AG08395 (cell line): ENCODE data around the gene KRTAP10-1.

Experiments
- DNase-seq: peaks from one replicate; pipeline ENCODE4 v3.0.0; 2012; ENCODE audit warnings: mixed read lengths, low spot score

KRTAP10-1 gene

GRCh38 chr21:44527983-44528633, 11.9 kb downstream of the KRTAP10-1 start:
- DNase-seq = no peak

DNA sequence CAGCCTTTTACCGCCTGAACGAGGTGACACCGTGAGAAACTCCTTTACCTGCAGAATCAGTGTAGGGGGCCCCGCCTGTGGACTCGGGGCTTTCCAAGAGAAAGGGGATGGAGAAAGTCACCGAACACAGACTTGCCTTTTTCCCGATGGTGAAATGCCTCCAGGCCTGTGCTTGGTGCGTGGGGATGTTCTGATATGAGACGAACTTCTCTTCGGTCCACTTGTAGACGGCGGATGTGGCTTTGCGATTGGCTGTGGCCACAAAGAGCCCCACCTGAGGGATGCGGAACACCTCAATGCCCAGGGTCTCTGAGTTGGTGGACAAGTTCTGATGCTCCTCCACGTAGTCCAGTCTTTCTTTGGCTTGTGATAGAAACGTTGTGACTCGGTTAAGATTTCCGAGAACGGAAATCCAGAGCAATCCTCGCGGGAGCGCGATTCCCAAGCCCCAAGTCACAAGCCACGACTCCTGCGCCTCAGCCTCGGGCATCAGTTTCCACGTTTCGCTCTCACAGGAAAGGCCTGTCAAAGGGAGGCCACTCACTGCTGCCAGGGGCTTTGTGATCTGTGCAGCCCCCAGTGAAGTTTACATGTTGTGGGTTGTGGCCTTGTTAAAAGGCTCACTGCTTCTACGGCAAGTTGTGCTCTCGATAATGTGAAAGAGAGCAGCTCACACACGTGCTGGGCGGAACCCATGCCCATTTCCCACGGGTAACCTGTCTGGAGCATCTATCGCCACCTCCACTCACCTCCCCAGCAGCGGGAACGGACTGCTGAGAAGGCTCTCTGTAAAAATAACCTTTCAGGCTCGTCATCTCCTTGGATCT, 12.6 kb downstream of the KRTAP10-1 start:
- DNase-seq = no peak

DNA sequence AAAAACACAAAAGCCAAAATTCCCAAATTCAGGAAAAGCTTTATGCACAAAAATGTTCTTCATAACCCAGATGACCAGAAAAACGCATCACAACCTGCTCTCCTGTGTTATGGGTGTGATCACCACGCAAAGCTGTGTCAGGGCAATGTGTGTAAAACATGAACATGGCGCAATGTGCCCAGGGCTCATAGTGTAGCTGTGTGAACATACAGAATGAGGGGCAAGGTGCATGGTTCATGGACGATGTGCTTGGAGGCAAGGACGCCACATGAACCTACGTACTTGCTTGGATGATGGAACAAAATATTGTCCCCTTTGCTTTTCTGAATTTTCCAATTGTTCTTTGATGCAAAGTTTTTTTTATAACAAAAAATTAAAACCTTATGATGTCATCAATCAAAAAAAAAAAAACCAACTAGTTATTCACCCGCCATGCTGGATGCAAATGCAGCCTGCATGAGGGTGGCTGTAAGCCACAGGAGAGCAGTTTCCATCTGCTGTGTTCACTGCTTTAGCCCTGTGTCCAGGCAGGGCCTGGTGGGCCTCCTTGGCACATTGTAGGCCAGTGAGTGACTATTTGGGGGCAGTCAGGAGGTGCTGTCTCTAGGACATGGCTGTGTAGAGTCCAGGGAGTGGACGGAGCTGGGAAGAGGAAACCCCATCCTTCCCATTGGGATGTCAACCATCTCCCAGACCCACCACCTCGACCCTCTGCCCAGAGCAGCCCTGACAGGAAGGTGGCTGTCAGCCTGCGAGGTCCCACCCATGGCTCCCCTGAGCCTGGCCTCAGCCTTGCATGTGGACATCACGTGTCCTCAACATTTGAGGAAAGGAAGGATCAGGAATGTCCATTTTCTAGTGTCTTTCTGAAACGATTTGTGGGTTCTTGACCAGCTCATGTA, 13.6 kb downstream of the KRTAP10-1 start:
- DNase-seq = no peak

DNA sequence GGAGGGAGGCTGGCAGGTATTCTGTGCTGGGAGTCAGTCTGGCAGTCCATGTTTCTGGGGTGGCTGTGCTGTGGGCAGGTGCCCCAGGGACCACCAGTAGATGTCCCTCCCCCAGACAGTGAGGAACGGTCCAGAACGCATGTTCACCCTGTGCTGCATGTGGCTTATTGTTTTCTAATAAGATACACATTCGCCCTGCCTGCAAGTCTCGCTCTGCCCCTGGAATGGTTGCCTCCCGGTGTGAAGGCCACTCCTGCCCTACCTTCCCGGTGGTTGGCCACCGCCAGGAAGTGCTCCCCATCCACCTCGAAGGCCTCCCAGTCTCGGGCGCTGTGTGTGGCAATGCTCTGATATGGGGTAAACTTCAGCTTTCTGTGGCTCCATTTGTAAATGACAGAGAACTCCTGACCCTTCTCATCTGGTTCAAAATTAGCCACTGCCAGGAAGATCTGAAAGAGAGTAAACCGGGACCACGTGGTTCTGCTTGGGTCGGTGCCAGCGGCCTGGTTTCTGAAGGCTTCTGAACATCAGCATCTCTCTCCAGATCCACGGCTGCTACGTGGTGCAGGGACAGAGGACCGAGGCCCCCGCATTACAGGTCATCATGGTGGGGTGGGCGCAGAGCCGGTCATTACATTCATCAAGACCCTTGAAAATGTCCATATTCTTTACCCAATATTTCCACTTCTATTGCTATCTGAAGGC, 14.5 kb downstream of the KRTAP10-1 start:
- DNase-seq = no peak

DNA sequence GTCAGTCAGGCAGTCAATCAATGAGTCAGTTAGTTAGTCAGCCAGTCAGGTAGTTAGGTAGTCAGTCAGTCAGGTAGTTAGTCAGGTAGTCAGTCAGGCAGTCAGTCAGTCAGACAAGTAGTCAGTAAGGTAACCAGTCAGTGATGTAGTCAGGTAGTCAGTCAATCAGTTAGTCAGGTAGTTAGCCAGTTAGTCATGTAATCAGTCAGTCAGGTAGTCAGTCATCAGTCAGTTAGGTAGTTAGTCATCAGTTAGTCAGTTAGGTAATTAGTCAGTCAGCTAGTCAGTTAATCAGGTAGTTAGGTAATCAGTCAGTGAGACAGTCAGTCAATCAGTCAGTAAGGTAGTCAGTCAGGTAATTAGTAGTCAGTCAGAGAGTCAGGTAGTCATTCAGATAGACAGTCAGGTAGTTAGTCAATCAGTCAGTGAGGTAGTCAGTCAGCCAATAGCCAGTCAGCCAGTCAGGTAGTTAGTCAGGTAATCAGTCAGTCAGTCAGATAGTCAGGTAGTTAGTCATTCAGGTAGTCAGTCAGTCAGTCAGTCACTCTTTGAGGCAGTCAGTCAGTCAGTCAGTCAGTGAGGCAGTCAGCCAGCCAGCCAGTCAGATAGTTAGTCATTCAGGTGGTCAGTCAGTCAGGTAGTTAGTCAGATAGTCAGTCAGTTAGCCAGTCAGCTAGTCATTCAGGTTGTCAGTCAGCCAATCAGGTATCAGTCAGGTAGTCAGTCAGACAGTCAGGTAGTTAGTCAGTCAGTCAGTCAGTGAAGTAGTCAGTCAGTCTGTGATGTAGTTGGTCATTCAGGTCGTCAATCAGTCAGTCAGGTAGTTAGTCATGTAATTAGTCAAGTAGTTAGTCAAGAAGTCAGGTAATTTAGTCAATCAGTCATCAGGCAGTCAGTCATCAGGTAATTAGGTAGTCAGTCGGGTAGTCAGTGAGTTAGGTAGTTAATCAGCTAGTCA, 15.3 kb downstream of the KRTAP10-1 start:
- DNase-seq = no peak

DNA sequence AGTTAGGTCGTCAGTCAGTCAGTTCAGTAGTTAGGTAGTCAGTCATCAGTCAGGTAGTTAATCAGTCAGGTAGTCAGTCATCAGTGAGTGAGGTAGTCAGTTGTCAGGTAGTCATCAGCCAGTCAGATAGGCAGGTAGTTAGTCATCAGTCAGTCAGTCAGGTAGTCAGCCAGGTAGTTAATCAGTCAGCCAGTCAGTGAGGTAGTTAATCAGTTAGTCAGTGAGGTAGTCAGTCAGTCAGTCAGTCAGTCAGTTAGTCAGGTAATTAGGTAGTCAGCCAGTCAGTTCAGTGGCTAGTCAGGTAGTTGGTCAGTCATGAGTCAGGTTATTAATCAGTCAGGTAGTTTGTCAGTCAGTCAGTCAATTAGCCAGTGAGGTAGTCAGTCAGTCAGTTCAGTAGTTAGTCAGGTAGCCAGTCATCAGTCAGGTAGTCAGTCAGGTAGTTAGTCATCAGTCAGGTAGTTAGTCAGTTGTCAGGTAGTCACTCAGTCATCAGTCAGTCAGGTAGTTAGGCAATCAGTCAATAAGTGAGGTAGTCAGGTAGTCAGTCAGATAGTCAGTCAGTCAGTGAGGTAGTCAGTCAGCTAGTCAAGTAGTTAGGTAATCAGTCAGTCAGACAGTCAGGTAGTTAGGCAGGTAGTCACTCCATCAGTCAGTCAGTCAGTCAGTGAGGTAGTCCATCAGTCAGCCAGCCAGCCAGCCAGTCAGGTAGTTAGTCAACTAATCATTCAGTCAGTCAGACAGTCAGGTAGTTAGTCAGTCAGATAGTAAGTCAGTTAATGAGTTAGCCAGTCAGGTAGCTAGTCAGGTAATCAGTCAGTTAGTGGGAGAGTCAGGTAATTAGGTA, 16.2 kb downstream of the KRTAP10-1 start:
- no peak for DNase-seq

DNA sequence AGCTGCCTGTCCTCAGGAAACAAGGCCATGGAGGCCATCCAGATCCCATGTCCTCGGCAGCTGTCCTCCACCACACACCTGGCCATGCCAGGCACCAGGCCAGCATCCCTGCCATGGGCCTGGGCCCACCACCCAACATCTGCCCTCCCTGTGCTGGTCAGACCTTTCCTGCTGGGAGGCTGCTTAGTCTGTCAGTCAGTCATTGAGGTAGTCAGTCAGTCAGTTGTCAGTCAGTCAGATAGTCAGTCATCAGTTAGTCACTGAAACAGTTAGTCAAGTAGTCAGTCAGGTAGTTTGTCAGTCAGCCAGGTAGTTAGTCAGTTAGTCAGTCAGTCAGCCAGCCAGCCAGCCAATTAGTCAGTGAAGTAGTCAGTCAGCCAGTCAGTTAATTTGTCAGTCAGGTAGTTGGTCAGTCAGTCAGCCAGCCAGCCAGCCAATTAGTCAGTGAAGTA, 17.2 kb downstream of the KRTAP10-1 start:
- no peak for DNase-seq

DNA sequence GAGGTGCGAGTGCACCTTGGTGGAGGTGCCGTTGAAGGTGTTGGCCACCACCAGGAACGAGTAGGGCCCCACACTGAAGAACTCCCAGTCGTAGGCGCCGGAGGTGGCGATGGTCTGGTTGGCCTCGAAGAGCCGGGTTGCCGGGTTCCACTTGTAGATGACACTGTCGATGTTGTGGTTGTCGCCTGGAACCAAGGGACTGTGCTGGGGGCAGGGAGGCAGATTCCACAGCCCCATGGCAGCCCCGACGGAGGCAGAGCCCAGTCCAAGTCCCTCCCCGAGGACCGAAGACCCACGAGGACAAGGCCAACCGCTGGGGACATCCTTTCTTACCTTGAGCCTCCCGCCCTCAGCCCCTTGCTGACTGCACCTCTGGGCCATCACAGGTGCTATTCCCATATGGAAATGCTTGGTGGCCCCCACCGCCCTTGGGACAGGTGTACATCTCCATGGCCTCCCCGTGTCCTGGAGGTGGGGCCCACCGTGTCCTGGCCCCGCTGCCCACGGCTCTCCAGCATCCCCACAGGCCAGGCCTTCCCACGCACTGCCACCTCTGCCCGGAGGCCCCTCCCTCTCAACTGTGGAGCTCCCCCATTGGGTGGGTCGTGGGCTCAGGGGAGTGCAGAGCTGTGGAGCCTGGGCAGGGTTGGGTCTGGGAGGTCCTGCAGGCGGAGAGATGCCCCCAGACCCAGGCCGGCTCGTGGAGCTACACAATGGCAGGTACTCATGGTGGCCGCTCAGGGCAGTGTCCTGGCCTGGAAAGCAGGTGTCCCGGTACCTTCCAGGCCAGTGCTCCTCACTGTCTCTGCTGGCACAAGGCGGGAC, 17.9 kb downstream of the KRTAP10-1 start:
- no peak for DNase-seq

GRCh38 chr21:44521301-44521927, 18.6 kb downstream of the KRTAP10-1 start:
- DNase-seq = no peak

DNA sequence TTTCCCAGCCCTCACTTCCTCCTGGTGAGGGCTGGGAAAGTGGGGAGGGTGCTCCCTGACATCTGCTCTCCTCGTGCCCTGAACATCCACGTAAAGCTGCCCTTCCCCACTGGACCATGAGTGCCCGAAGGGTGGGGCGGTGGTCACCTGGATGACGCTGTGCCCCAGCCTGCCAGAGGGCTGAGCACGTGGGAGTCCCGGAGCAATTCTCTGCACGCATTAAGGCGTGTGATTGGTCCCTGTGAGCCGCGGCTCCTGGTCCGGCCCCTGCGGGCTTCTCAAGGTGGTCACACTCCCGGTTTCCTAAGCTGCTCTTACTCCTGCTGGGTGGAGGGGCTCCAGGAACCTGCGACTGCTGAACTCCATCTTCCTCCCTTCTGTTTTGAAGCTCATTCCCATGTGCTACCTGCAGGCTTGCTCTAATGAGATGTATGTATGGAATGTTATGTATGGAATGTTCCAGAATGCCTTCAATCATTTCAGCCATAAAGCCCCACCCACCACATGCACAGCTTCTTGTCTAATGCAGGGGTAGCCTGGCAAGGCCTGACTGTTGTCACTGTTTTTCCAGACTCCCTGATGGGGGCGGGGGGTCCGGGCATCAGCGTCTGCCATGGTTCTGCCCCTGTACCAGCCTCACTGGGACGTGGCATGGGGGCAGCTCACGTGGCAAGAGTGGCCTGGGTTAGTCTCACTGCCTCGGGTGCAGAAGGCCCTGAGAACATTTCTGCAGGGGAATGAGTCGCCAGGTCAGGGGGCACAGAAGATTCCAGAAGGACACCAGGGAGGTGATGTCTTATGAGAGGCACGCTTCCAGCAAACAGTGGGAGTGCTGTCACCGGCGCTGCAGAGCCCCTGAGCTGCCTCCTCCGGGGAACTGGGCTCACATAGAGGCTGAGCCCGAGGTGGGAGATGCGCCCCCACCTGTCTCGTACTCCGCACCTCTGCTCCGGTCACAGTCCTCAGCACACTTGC, 19.4 kb downstream of the KRTAP10-1 start:
- DNase-seq = no peak

- DNase-seq = no peak
Observed at GRCh38 chr21:44519346-44520325, 20.4 kb downstream of the KRTAP10-1 start.

GRCh38 chr21:44518686-44519085, 21.3 kb downstream of the KRTAP10-1 start:
- no peak for DNase-seq

GRCh38 chr21:44517175-44517899, 22.7 kb downstream of the KRTAP10-1 start:
- no peak for DNase-seq

DNA sequence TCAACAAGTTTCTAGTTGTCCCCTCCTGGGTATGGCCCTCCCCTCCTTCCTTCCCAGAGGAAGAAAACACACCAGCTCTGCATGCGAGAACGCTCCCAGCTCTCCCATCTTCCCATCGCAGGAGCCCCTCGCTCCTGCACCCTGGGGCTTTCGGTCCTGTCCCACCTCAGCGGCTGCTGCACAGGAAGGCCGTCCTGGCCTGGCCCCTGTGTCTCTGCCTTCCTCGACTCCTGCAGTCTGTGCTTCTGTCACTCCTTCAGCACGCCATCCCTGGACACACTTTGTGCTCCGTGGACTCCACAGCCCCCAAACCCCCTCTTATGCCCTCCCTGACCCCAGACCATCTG, 23.2 kb downstream of the KRTAP10-1 start:
- no peak for DNase-seq

- DNase-seq = no peak
Observed at GRCh38 chr21:44516342-44516741, 23.7 kb downstream of the KRTAP10-1 start.
